Measurements from ENCODE around the gene COX4I1.

The COX4I1 gene

GRCh38 chr16:85768199-85768598 is 31.3 kb upstream of the COX4I1 start:
- no peak for DNase-seq

- no peak for DNase-seq
These were observed 28.8 kb upstream of the COX4I1 start for GRCh38 chr16:85770741-85771140.

- no peak for DNase-seq
These were observed 26.5 kb upstream of the COX4I1 start for GRCh38 chr16:85773044-85773443.

- no peak for DNase-seq
These were observed 25.4 kb upstream of the COX4I1 start for GRCh38 chr16:85774136-85774535.

GRCh38 chr16:85774811-85775210 is 24.7 kb upstream of the COX4I1 start:
- no peak for DNase-seq

- DNase-seq, result no peak
These were observed 21.7 kb upstream of the COX4I1 start for GRCh38 chr16:85777583-85778310.

GRCh38 chr16:85778873-85779272 is 20.6 kb upstream of the COX4I1 start:
- no peak for DNase-seq

- no peak for DNase-seq
These were observed 19.2 kb upstream of the COX4I1 start for GRCh38 chr16:85780281-85780680.

- DNase-seq, result no peak
These were observed 18.3 kb upstream of the COX4I1 start for GRCh38 chr16:85781156-85781555.

- DNase-seq, result no peak
These were observed 17.7 kb upstream of the COX4I1 start for GRCh38 chr16:85781695-85782370.

GRCh38 chr16:85782451-85782850 is 17.0 kb upstream of the COX4I1 start:
- DNase-seq, result no peak

GRCh38 chr16:85783441-85783840 is 16.1 kb upstream of the COX4I1 start:
- no peak for DNase-seq

- DNase-seq, result no peak
These were observed 14.7 kb upstream of the COX4I1 start for GRCh38 chr16:85784813-85785212.

- no peak for DNase-seq
These were observed 13.6 kb upstream of the COX4I1 start for GRCh38 chr16:85785927-85786326.

- no peak for DNase-seq
These were observed 10.7 kb upstream of the COX4I1 start for GRCh38 chr16:85788819-85789218.

GRCh38 chr16:85789773-85790172 is 9.7 kb upstream of the COX4I1 start:
- DNase-seq, result no peak

- DNase-seq, result no peak
These were observed 5.7 kb upstream of the COX4I1 start for GRCh38 chr16:85793662-85794298.

- DNase-seq, result no peak
These were observed 4.8 kb upstream of the COX4I1 start for GRCh38 chr16:85794696-85795095.

- DNase-seq, result no peak
These were observed 3.3 kb upstream of the COX4I1 start for GRCh38 chr16:85796152-85796551.

- DNase-seq, result no peak
These were observed 2.9 kb upstream of the COX4I1 start for GRCh38 chr16:85796599-85796998.

- DNase-seq, result no peak
These were observed 1.2 kb upstream of the COX4I1 start for GRCh38 chr16:85798283-85798776.

GRCh38 chr16:85798901-85799496 is 496 bp upstream of the COX4I1 start:
- DNase-seq, result peak; percentile 22

GRCh38 chr16:85800321-85800669 is 800 bp downstream of the COX4I1 start:
- peak; percentile 26 for DNase-seq

- no peak for DNase-seq
These were observed 4.1 kb downstream of the COX4I1 start for GRCh38 chr16:85803570-85803969.

Measured in stimulated activated CD4-positive, alpha-beta T cell treated with anti-CD3 and anti-CD28 coated beads, Interleukin-12 subunit alpha, Interleukin-12 subunit beta, amount 100 ng/mL, for 4 hours (primary cell).